Thyroid gland (tissue), 4 donors: ENCODE data around the gene NR6A1. TPM values are rescaled to one million over a fixed set of nuclear protein-coding genes. Genes with fewer than 3 reads are reported as not detected.

Source experiments
- DNase-seq, 2 donors: peaks; one replicate each; pipeline ENCODE4 v3.0.0-alpha.2; 2019
- H3K27ac ChIP-seq, 3 donors: fragments of 200-600 bp; sonication (generic); 1 replicate in 2 of 3; 2 replicates in 1 of 3; pipeline ENCODE4 v1.5.1; 2016 to 2019; ENCODE audit warnings: mild to moderate bottlenecking in 1 of 3, moderate library complexity in 1 of 3
- H3K27me3 ChIP-seq: fragments of 200-600 bp; sonication (generic); one replicate; pipeline ENCODE4 v1.5.1; 2019
- H3K36me3 ChIP-seq, 2 donors: fragments of 200-600 bp; sonication (generic); one replicate each; pipeline ENCODE4 v1.5.1; 2016 to 2019
- H3K4me1 ChIP-seq, 2 donors: fragments of 200-600 bp; sonication (generic); one replicate each; pipeline ENCODE4 v1.5.1; 2017 to 2019
- H3K4me3 ChIP-seq, 3 donors: fragments of 200-600 bp; sonication (generic); replicated peaks in 1 of 3; 1 replicate in 2 of 3; 2 replicates in 1 of 3; pipeline ENCODE4 v1.5.1; 2016; ENCODE audit warnings: mild to moderate bottlenecking in 1 of 3
- H3K9me3 ChIP-seq: fragments of 200-600 bp; sonication (generic); one replicate; pipeline ENCODE4 v1.5.1; 2017
- CTCF ChIP-seq, 6 experiments: fragments of 200-600 bp in 3 of 6; fragments of 450-650 bp in 3 of 6; sonication (generic) in 3 of 6; IDR thresholded peaks; one replicate each; pipeline ENCODE4 v1.5.1; 2016 to 2019; ENCODE audit warnings: antibody characterized with exemption in 6 of 6, mild to moderate bottlenecking in 2 of 6, inconsistent platforms in 1 of 6, moderate library complexity in 1 of 6
- POLR2A ChIP-seq, 2 donors: fragments of 450-650 bp; IDR thresholded peaks; one replicate each; pipeline ENCODE4 v1.6.1; 2017; ENCODE audit warnings: antibody characterized with exemption in 2 of 2, mild to moderate bottlenecking in 2 of 2, moderate library complexity in 1 of 2
- WGBS, 2 donors: methylation state at CpG; one replicate each; pipeline ENCODE4 v1.1.5; 2017; 5-methylcytosine and 5-hydroxymethylcytosine counted together
- intact Hi-C: fragments of 100-400 bp; cut with DNase I; formaldehyde crosslinking; loops from one replicate; pipeline ENCODE4 v1.15.1; 2023
- total RNA-seq, 4 donors: library from RNA; depleted of rRNA; stranded (reverse); fragments of >200 nt; gene quantifications; one replicate each; pipeline ENCODE4 v1.2.3, GENCODE V29; 2016

NR6A1 gene
- total RNA-seq, 4 donors from 2014 or later = 15.3 to 25.0 (median 19.3) TPM

DNA sequence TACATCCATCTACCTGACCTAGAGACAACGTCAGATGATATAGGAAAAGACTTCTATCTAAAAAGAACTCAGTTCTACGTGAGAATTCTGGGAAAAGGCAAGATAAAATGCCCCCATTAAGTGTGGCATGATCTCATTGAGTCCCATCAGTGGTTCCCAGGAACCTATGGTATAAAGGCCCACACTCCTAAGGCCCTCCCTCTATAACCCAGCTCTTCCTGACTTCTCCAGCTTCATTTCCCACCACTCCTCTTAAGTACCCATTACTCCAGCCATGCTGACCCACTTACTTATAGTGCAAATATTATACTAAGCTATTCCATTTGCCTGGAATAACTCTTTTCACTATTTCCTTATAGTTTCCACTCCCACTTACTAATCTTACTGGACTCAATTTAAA is 168.5 kb downstream of the NR6A1 start:
- no peak for DNase-seq
- intact Hi-C loops = no loop called here
- Histone ChIP-seq H3K36me3 (no peaks in the 10 kb centered on the region), H3K27me3 (no peaks in the 10 kb centered on the region), H3K4me3 (no peak overlapping the region), H3K9me3 (no peaks in the 10 kb centered on the region), H3K4me1 (peaks cover 0 to 9% of the 10 kb centered on the region in 2 donors), H3K27ac (no peak overlapping the region)
- WGBS, 2 donors = 89 to 95% methylated on average over 2 of the region's 2 CpGs
- TF ChIP-seq POLR2A (IDR thresholded peaks at IDR 0.05) (no peak), CTCF (IDR thresholded peaks at IDR 0.05) (no peak)

DNA sequence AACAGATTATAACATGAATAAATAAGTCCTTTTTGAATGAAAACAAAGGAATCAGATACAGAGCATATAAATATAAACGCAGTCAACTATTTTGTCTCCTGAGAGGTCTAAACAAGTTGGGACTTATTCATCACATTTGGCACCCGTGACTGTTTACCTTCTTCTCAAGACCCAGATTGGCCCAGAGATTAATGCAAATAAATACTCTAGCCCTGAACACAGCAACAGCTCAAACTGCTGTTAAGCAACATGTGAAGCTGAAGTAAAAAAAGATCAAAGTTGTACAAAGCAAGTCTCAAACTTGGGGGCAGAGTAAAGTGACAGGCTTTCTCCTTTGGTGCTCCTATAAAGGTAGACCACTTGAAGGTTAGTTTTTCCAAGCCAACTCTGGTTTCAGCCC is 168.9 kb downstream of the NR6A1 start:
- Histone ChIP-seq H3K36me3 (no peaks in the 10 kb centered on the region), H3K27ac (no peak overlapping the region), H3K9me3 (no peaks in the 10 kb centered on the region), H3K4me1 (peaks cover 4 to 14% of the 10 kb centered on the region in 2 donors), H3K4me3 (no peak overlapping the region), H3K27me3 (no peaks in the 10 kb centered on the region)
- TF ChIP-seq CTCF (IDR thresholded peaks at IDR 0.05) (no peak), POLR2A (IDR thresholded peaks at IDR 0.05) (no peak)
- 74 to 76% methylated on average over 2 of the region's 2 CpGs for WGBS, 2 donors
- intact Hi-C loops = no loop called here
- no peak for DNase-seq

- intact Hi-C loops = no loop called here
Observed at GRCh38 chr9:124600407-124600806, 170.7 kb downstream of the NR6A1 start.

DNA sequence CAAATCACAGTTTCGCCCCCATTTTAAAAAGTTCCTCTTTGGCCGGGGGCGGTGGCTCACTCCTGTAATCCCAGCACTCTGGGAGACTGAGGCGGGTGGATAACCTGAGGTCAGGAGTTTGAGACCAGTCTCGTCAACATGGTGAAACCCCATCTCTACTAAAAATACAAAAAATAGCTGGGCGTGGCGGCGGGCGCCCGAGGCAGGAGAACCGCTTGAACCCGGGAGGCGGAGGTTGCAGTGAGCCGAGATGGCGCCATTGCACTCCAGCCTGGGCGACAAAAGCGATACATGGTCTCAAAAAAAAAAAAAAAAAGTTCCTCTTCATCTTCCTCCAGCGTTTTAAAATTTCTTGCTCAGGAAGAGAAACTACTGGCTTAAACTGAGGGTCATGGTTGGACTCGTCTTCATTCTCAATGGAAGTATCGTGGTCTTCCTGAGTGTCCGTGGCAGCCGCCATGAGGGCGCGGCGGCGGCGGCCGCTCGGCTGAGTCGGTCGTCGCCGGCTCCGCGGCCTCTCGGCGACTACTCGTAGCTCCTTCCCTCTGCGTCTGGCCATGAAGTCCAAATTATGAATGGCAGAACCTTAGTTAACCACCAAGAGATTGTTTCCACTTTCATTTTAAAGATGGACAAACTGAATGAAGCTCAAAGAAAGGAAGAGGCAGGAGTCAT is 171.9 kb downstream of the NR6A1 start:
- no peak for DNase-seq
- peaks cover 18 to 30% of the 10 kb centered on the region in 2 donors for H3K4me1 ChIP-seq
- TF ChIP-seq CTCF (IDR thresholded peaks at IDR 0.05) (no peak), POLR2A (IDR thresholded peaks at IDR 0.05) (no peak)
- 98 to 99% methylated on average over 39 of the region's 39 CpGs for WGBS, 2 donors
- intact Hi-C loops = no loop called here
- H3K27ac ChIP-seq = no peak overlapping the region
- H3K9me3 ChIP-seq = no peaks in the 10 kb centered on the region
- no peaks in the 10 kb centered on the region for H3K27me3 ChIP-seq
- no peaks in the 10 kb centered on the region for H3K36me3 ChIP-seq
- H3K4me3 ChIP-seq = no peak overlapping the region

More at GRCh38 chr9:124600407-124600806, 170.7 kb downstream of the NR6A1 start:
- no peak for TF ChIP-seq CTCF (IDR thresholded peaks at IDR 0.05)
- Histone ChIP-seq H3K27ac (no peak overlapping the region), H3K4me3 (no peak overlapping the region), H3K36me3 (no peaks in the 10 kb centered on the region), H3K27me3 (no peaks in the 10 kb centered on the region), H3K9me3 (no peaks in the 10 kb centered on the region), H3K4me1 (peaks cover 9 to 23% of the 10 kb centered on the region in 2 donors)
- DNase-seq = no peak

DNA sequence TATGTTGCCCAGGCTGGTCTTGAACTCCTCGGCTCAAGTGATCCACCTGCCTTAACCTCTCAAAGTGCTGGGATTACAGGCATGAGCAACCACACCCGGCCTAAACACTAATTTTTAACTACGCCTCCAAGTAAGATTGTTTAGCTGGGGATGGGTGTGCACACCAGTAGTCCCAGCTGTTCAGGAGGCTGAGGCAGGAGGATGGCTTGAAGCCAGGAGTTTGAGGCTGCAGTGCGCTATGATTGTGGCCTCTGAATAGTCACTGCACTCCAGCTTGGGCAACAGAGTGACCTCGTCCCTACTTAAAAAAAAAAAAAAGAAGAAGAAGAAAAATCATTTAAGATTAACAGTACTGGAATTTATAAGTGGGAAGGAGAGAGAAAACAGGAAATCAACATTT is 173.1 kb downstream of the NR6A1 start:
- intact Hi-C loops = no loop called here
- 88 to 94% methylated on average over 3 to 5 of the region's 5 CpGs for WGBS, 2 donors
- Histone ChIP-seq H3K27ac (no peak overlapping the region), H3K9me3 (no peaks in the 10 kb centered on the region), H3K36me3 (no peaks in the 10 kb centered on the region), H3K27me3 (no peaks in the 10 kb centered on the region), H3K4me3 (no peak overlapping the region), H3K4me1 (peaks cover 29 to 42% of the 10 kb centered on the region in 2 donors)
- TF ChIP-seq POLR2A (IDR thresholded peaks at IDR 0.05) = no peak
- TF ChIP-seq CTCF (IDR thresholded peaks at IDR 0.05) = no peak
- DNase-seq = no peak
